GM18526 (cell line): ENCODE results near the gene PER1.

Experiments
- POLR2A ChIP-seq: IDR thresholded peaks from 3 replicates; pipeline ENCODE4 v1.6.1; 2011; ENCODE audit not compliant: insufficient read length; ENCODE audit errors: extremely low read depth

PER1 gene

GRCh38 chr17:8141045-8141444 lies 11.2 kb downstream of the PER1 start:
- no peak for TF ChIP-seq POLR2A

- TF ChIP-seq POLR2A, result no peak
These were observed 11.9 kb downstream of the PER1 start for GRCh38 chr17:8140065-8141029.

GRCh38 chr17:8138672-8139371 lies 13.4 kb downstream of the PER1 start:
- TF ChIP-seq POLR2A, result no peak

GRCh38 chr17:8138374-8138671 lies 13.9 kb downstream of the PER1 start:
- TF ChIP-seq POLR2A, result no peak

GRCh38 chr17:8137645-8138373 lies 14.4 kb downstream of the PER1 start:
- no peak for TF ChIP-seq POLR2A

GRCh38 chr17:8133941-8134340 lies 18.3 kb downstream of the PER1 start:
- no peak for TF ChIP-seq POLR2A

- TF ChIP-seq POLR2A, result no peak
These were observed 18.8 kb downstream of the PER1 start for GRCh38 chr17:8133399-8133798.

- TF ChIP-seq POLR2A, result no peak
These were observed 20.3 kb downstream of the PER1 start for GRCh38 chr17:8131844-8132441.

- no peak for TF ChIP-seq POLR2A
These were observed 23.9 kb downstream of the PER1 start for GRCh38 chr17:8128125-8128784.

- no peak for TF ChIP-seq POLR2A
These were observed 25.6 kb downstream of the PER1 start for GRCh38 chr17:8126491-8127066.

GRCh38 chr17:8125947-8126490 lies 26.2 kb downstream of the PER1 start:
- no peak for TF ChIP-seq POLR2A

GRCh38 chr17:8125154-8125946 lies 26.9 kb downstream of the PER1 start:
- no peak for TF ChIP-seq POLR2A

- TF ChIP-seq POLR2A, result no peak
These were observed 27.7 kb downstream of the PER1 start for GRCh38 chr17:8124350-8125153.
